H1 (cell line): ENCODE measurements around the gene MCM9. TPM values are rescaled to one million over a fixed set of nuclear protein-coding genes. Genes with fewer than 3 reads are reported as not detected.

Source experiments
- CTCF ChIA-PET: fragments of 300-600 bp; sonication (Branson Sonifier 250); formaldehyde crosslinking; loops from one replicate; lab custom pipeline; 2021; ENCODE audit not compliant: partially characterized antibody; lab: Charles Lee
- POLR2A ChIA-PET: fragments of 300-600 bp; sonication (Branson Sonifier 250); formaldehyde crosslinking; loops from one replicate; lab custom pipeline; 2021; ENCODE audit warnings: inconsistent platforms; ENCODE audit not compliant: partially characterized antibody; lab: Charles Lee
- DNase-seq, 2 experiments: peaks; one replicate each; pipeline versions ENCODE4 v3.0.0 to v3.0.0-alpha.2; 2010 to 2022; ENCODE audit warnings: low spot score in 2 of 2, low read depth in 1 of 2, mixed read lengths in 1 of 2
- FAIRE-seq: peaks from 2 replicates; lab custom pipeline; 2011; peaks lifted over from hg19 to GRCh38; lab: Jason Lieb, UNC
- H2AFZ ChIP-seq: 2 replicates; pipeline ENCODE4 v1.8.1; 2012; ENCODE audit warnings: low read length, inconsistent platforms
- H2AK5ac ChIP-seq: 2 replicates; pipeline ENCODE4 v1.6.1; 2013; ENCODE audit warnings: low read depth, low read length
- H2BK120ac ChIP-seq: replicated peaks from 2 replicates; pipeline ENCODE3; 2013; ENCODE audit warnings: low read depth, low read length, inconsistent platforms
- H2BK12ac ChIP-seq: 2 replicates; pipeline ENCODE4 v1.6.1; 2013; ENCODE audit warnings: low read depth, low read length
- H2BK15ac ChIP-seq: 2 replicates; pipeline ENCODE4 v1.6.1; 2013; ENCODE audit warnings: low read length
- H2BK20ac ChIP-seq: 2 replicates; pipeline ENCODE4 v1.6.1; 2013; ENCODE audit warnings: low read length
- H2BK5ac ChIP-seq: 2 replicates; pipeline ENCODE4 v1.6.1; 2013; ENCODE audit warnings: low read depth, low read length
- H3K14ac ChIP-seq: 2 replicates; pipeline ENCODE4 v1.6.1; 2013; ENCODE audit warnings: inconsistent platforms; ENCODE audit not compliant: insufficient read length
- H3K18ac ChIP-seq: 2 replicates; pipeline ENCODE4 v1.6.1; 2013; ENCODE audit warnings: low read length; ENCODE audit errors: extremely low read depth
- H3K23ac ChIP-seq: 2 replicates; pipeline ENCODE4 v1.6.1; 2013; ENCODE audit warnings: inconsistent platforms; ENCODE audit not compliant: insufficient read length
- H3K23me2 ChIP-seq: 2 replicates; pipeline ENCODE4 v1.6.1; 2013; ENCODE audit warnings: low read depth, low read length
- H3K27ac ChIP-seq: 2 replicates; pipeline ENCODE4 v1.6.1; 2011; ENCODE audit warnings: low read depth, low read length, inconsistent platforms
- H3K27me3 ChIP-seq, 4 experiments: replicated peaks in 1 of 4; 1 replicate in 1 of 4; 2 replicates in 3 of 4; pipeline versions ENCODE4 v1.6.1 to v1.8.1; 2011 to 2013; ENCODE audit warnings: low read length in 3 of 4, mild to moderate bottlenecking in 3 of 4, inconsistent platforms in 2 of 4, mixed read lengths in 2 of 4, moderate library complexity in 1 of 4; ENCODE audit not compliant: control insufficient read depth in 3 of 4, insufficient read depth in 3 of 4; ENCODE audit errors: extremely low read depth in 1 of 4
- H3K36me3 ChIP-seq, 4 experiments: 2 replicates each; pipeline versions ENCODE4 v1.6.1 to v1.8.1; 2011 to 2013; ENCODE audit warnings: mild to moderate bottlenecking in 4 of 4, low read length in 3 of 4, moderate library complexity in 2 of 4, control low read depth in 1 of 4, inconsistent platforms in 1 of 4; ENCODE audit not compliant: insufficient read depth in 4 of 4, control insufficient read depth in 2 of 4
- H3K4ac ChIP-seq: replicated peaks from 2 replicates; pipeline ENCODE3; 2013; ENCODE audit warnings: low read length, low read depth, mixed read lengths, inconsistent platforms; ENCODE audit not compliant: insufficient read length
- H3K4me1 ChIP-seq, 4 experiments: replicated peaks in 1 of 4; 1 replicate in 1 of 4; 2 replicates in 3 of 4; pipeline versions ENCODE4 v1.6.1 to v1.8.1; 2011 to 2013; ENCODE audit warnings: low read length in 3 of 4, inconsistent platforms in 2 of 4, mixed read lengths in 1 of 4; ENCODE audit not compliant: insufficient read depth in 4 of 4, control insufficient read depth in 3 of 4
- H3K4me2 ChIP-seq, 2 experiments: 2 replicates each; pipeline versions ENCODE4 v1.6.1 to v1.8.1; 2011 to 2013; ENCODE audit warnings: low read depth in 2 of 2, low read length in 2 of 2, control low read depth in 1 of 2, inconsistent platforms in 1 of 2, mild to moderate bottlenecking in 1 of 2; ENCODE audit not compliant: insufficient read depth in 1 of 2
- H3K4me3 ChIP-seq, 4 experiments: fragments of 200-600, 300-600 bp in 1 of 4; sonication (generic), shearing (Covaris generic), sonication (Bioruptor Twin) in 1 of 4; 2 replicates each; pipeline versions ENCODE4 v1.5.1 to v1.8.1; 2011 to 2016; ENCODE audit warnings: low read length in 4 of 4, low read depth in 3 of 4, control low read depth in 2 of 4, inconsistent platforms in 2 of 4, mild to moderate bottlenecking in 2 of 4, mixed read lengths in 1 of 4, moderate library complexity in 1 of 4; ENCODE audit not compliant: insufficient read depth in 2 of 4; ENCODE audit errors: extremely low read depth in 1 of 4
- H3K56ac ChIP-seq: replicated peaks from 2 replicates; pipeline ENCODE3; 2013; ENCODE audit warnings: low read depth, mild to moderate bottlenecking, mixed read lengths, low read length, inconsistent platforms; ENCODE audit not compliant: insufficient read length
- H3K79me1 ChIP-seq: 2 replicates; pipeline ENCODE4 v1.6.1; 2013; ENCODE audit warnings: low read depth, low read length, control low read depth
- H3K79me2 ChIP-seq, 2 experiments: 2 replicates each; pipeline versions ENCODE4 v1.6.1 to v1.8.1; 2012 to 2013; ENCODE audit warnings: low read length in 2 of 2, mild to moderate bottlenecking in 2 of 2, inconsistent platforms in 1 of 2; ENCODE audit not compliant: insufficient read depth in 2 of 2, control insufficient read depth in 1 of 2
- H3K9ac ChIP-seq, 4 experiments: replicated peaks in 1 of 4; 1 replicate in 1 of 4; 2 replicates in 3 of 4; pipeline versions ENCODE4 v1.6.1 to v1.8.1; 2011 to 2013; ENCODE audit warnings: low read depth in 3 of 4, low read length in 3 of 4, control low read depth in 2 of 4, mild to moderate bottlenecking in 2 of 4, moderate library complexity in 2 of 4, inconsistent platforms in 1 of 4; ENCODE audit errors: extremely low read depth in 1 of 4
- H3K9me3 ChIP-seq, 2 experiments: 2 replicates each; pipeline versions ENCODE4 v1.6.1 to v1.8.1; 2012 to 2013; ENCODE audit warnings: mild to moderate bottlenecking in 2 of 2, moderate library complexity in 2 of 2, control low read depth in 1 of 2, inconsistent platforms in 1 of 2, low read depth in 1 of 2, low read length in 1 of 2, mixed read lengths in 1 of 2; ENCODE audit not compliant: insufficient read depth in 2 of 2
- H4K20me1 ChIP-seq, 2 experiments: replicated peaks in 1 of 2; 2 replicates each; pipeline versions ENCODE3 to v1.8.1; 2011 to 2013; ENCODE audit warnings: inconsistent platforms in 2 of 2, low read length in 2 of 2, mild to moderate bottlenecking in 1 of 2; ENCODE audit not compliant: insufficient read depth in 2 of 2, control insufficient read depth in 1 of 2
- H4K5ac ChIP-seq: 2 replicates; pipeline ENCODE4 v1.6.1; 2013; ENCODE audit warnings: low read length, low read depth, mixed read lengths, inconsistent platforms; ENCODE audit not compliant: insufficient read length
- H4K8ac ChIP-seq: 2 replicates; pipeline ENCODE4 v1.8.0; 2013; ENCODE audit warnings: mild to moderate bottlenecking, moderate library complexity, low read length, inconsistent platforms; ENCODE audit not compliant: insufficient read depth; ENCODE audit errors: extremely low read depth
- H4K91ac ChIP-seq: replicated peaks from 2 replicates; pipeline ENCODE3; 2013; ENCODE audit warnings: low read length, mixed read lengths, inconsistent platforms; ENCODE audit not compliant: insufficient read length
- CBX5 ChIP-seq: fragments of 300-800, 300-1000 bp; sonication (generic); IDR thresholded peaks from 2 replicates; pipeline ENCODE4 v1.7.1; 2016; ENCODE audit warnings: antibody characterized with exemption, low read length, low read depth
- CBX8 ChIP-seq: fragments of 300-800, 300-1000 bp; sonication (generic); IDR thresholded peaks from 2 replicates; pipeline ENCODE4 v1.7.1; 2016; ENCODE audit warnings: low read depth, low read length, borderline replicate concordance
- EGR1 ChIP-seq: IDR thresholded peaks from 2 replicates; pipeline ENCODE4 v1.6.1; 2011; ENCODE audit warnings: low read depth, low read length, borderline replicate concordance
- JUN ChIP-seq: IDR thresholded peaks from 2 replicates; pipeline ENCODE4 v1.6.1; 2011; ENCODE audit warnings: low read depth, mild to moderate bottlenecking, improper control_type of control experiment, low read length
- KDM5A ChIP-seq: fragments of 200-600 bp; IDR thresholded peaks from 2 replicates; pipeline ENCODE4 v1.7.1; 2012; ENCODE audit warnings: mild to moderate bottlenecking, low read length, inconsistent platforms, mixed read lengths
- POLR2A ChIP-seq, 2 experiments: IDR thresholded peaks; 1 replicate in 1 of 2; 2 replicates in 1 of 2; pipeline ENCODE4 v1.6.1; 2011; ENCODE audit warnings: low read depth in 2 of 2, low read length in 2 of 2, mild to moderate bottlenecking in 2 of 2; ENCODE audit errors: control extremely low read depth in 1 of 2
- RBBP5 ChIP-seq: IDR thresholded peaks from 2 replicates; pipeline ENCODE4 v1.7.1; 2012; ENCODE audit warnings: low read depth, mild to moderate bottlenecking, inconsistent platforms, low read length, moderate library complexity, borderline replicate concordance
- RNF2 ChIP-seq: fragments of 200-900, 300-1000 bp; sonication (generic); IDR thresholded peaks from 2 replicates; pipeline ENCODE4 v1.7.1; 2016; ENCODE audit warnings: borderline replicate concordance, low read depth, mild to moderate bottlenecking, antibody characterized with exemption, low read length; ENCODE audit not compliant: poor library complexity, severe bottlenecking; ENCODE audit errors: missing control alignments
- RXRA ChIP-seq: IDR thresholded peaks from 2 replicates; pipeline ENCODE4 v1.6.1; 2011; ENCODE audit warnings: low read depth, mild to moderate bottlenecking, low read length, moderate library complexity; ENCODE audit not compliant: insufficient read depth
- SP2 ChIP-seq: IDR thresholded peaks from 2 replicates; pipeline ENCODE4 v1.6.1; 2012; ENCODE audit warnings: mild to moderate bottlenecking, low read length, inconsistent platforms
- SP4 ChIP-seq: IDR thresholded peaks from 2 replicates; pipeline ENCODE4 v1.6.1; 2012; ENCODE audit warnings: low read length, inconsistent platforms
- TAF1 ChIP-seq: IDR thresholded peaks from 2 replicates; pipeline ENCODE4 v1.6.1; 2011; ENCODE audit warnings: mild to moderate bottlenecking, low read depth, low read length
- WGBS, 2 experiments: shearing (Covaris generic) in 1 of 2; methylation state at CpG; one replicate each; pipeline versions ENCODE4 v1.1.6 to v1.1.7; 2013 to 2015; ENCODE audit warnings: low lambda C conversion rate in 2 of 2, mixed read lengths in 2 of 2, inconsistent platforms in 1 of 2, low coverage in 1 of 2, missing lambda C conversion rate in 1 of 2; ENCODE audit not compliant: insufficient replicate concordance in 2 of 2, insufficient coverage in 1 of 2, insufficient read length in 1 of 2; ENCODE audit errors: extremely low coverage in 1 of 2, missing lambda C conversion rate in 1 of 2; 5-methylcytosine and 5-hydroxymethylcytosine counted together
- polyA plus RNA-seq, 7 experiments: library from polyadenylated mRNA; depleted of rRNA in 3 of 7; stranded (reverse) in 5 of 7; unstranded in 2 of 7; fragments of >200 nt in 5 of 7; fragments of 200-250 nt in 2 of 7; gene quantifications; 1 replicate in 5 of 7; 2 replicates in 1 of 7; 4 replicates in 1 of 7; pipeline versions ENCODE4 v1.2.1 to v1.2.3, GENCODE V29; 2011 to 2013; ENCODE audit warnings: missing spikeins in 2 of 7, mixed read lengths in 2 of 7
- total RNA-seq: library from RNA; stranded (reverse); fragmentation: NEBNext Ultra II Directional; extraction: Animal tissue kit (Norgen Biotek cat#: 25700); gene quantifications from 2 replicates; pipeline ENCODE4 v1.2.1, GENCODE V29; 2021
- TF ChIP-seq, protein P1 (sequence below): IDR thresholded peaks from 2 replicates; pipeline ENCODE4 v1.6.1; 2012; ENCODE audit warnings: low read length, inconsistent platforms

MCM9 gene
- total and polyA plus RNA-seq, 2 of the 8 experiments (the other 6 are each of a cell fraction or from before 2014, with no cell fraction given) = 3.7 to 11.4 TPM

DNA sequence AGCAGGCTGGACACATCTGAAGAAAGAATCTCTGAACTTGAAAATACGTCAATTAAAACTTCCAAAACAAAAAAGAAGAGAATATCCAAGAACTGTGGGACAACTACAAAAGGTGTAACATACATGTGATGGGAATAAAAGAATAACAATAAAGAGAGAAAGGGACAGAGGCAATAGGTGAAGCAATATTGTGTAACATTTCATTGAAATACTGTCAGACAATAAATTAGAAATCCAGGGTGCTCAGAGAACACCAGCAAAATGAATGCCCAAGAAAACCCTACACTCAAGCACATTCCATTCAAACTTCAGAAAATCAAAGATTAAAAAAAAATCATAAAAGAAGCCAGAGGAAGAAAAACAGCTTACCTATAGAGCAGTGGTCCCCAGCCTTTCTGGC lies 74.6 kb downstream of the MCM9 start:
- Histone ChIP-seq H2AFZ (no peak overlapping the region), H4K5ac (no peak overlapping the region), H3K27me3 (no peaks in the 10 kb centered on the region), H3K4me3 (no peak overlapping the region), H3K4me2 (no peak overlapping the region), H4K91ac (no peak overlapping the region), H3K4ac (no peak overlapping the region), H2BK15ac (no peak overlapping the region), H4K20me1 (no peaks in the 10 kb centered on the region), H3K4me1 (peaks cover 0 to 3% (median 0%) of the 10 kb centered on the region in 4 experiments; a peak in 2 of 7 replicates), H2BK120ac (no peak overlapping the region), H2BK12ac (no peak overlapping the region), H3K23ac (no peak overlapping the region), H3K9ac (no peak overlapping the region), H3K14ac (no peak overlapping the region), H3K18ac (no peak overlapping the region), H2BK5ac (no peak overlapping the region), H4K8ac (no peak overlapping the region), H3K79me1 (no peaks in the 10 kb centered on the region), H2AK5ac (no peak overlapping the region), H2BK20ac (no peak overlapping the region), H3K56ac (no peak overlapping the region), H3K9me3 (peaks cover 3 to 6% of the 10 kb centered on the region in 2 experiments; a peak in 3 of 4 replicates), H3K23me2 (no peaks in the 10 kb centered on the region), H3K79me2 (no peaks in the 10 kb centered on the region), H3K36me3 (no peaks in the 10 kb centered on the region), H3K27ac (no peak overlapping the region)
- 69% methylated on average over 1 of the region's 1 CpG; no CpG with 5 or more reads in 1 of the 2 experiments for WGBS, 2 experiments
- no peak for DNase-seq
- POLR2A ChIA-PET = no interaction called here
- CTCF ChIA-PET = interaction anchor here (0.8 to 2.0 kb wide), 5 partner anchors 16 to 1545 kb away, joined by 3 to 7 read pairs (median 6); no protein-coding TSS in a partner anchor
- no peak for FAIRE-seq
- TF ChIP-seq, protein P1, sequence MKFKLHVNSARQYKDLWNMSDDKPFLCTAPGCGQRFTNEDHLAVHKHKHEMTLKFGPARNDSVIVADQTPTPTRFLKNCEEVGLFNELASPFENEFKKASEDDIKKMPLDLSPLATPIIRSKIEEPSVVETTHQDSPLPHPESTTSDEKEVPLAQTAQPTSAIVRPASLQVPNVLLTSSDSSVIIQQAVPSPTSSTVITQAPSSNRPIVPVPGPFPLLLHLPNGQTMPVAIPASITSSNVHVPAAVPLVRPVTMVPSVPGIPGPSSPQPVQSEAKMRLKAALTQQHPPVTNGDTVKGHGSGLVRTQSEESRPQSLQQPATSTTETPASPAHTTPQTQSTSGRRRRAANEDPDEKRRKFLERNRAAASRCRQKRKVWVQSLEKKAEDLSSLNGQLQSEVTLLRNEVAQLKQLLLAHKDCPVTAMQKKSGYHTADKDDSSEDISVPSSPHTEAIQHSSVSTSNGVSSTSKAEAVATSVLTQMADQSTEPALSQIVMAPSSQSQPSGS = no peak
- TF ChIP-seq EGR1 (no peak), RNF2 (no peak), RBBP5 (no peak), TAF1 (no peak), KDM5A (no peak), POLR2A (IDR thresholded peaks at IDR 0.05; ENCODE audit: control extremely low read depth in 1 of 2, low read depth in 2 of 2, low read length in 2 of 2) (no peak), SP4 (no peak), JUN (no peak), CBX5 (no peak), CBX8 (no peak), SP2 (no peak), RXRA (no peak)
